ENCODE results near the gene PTPN3.

Gene PTPN3

DNA sequence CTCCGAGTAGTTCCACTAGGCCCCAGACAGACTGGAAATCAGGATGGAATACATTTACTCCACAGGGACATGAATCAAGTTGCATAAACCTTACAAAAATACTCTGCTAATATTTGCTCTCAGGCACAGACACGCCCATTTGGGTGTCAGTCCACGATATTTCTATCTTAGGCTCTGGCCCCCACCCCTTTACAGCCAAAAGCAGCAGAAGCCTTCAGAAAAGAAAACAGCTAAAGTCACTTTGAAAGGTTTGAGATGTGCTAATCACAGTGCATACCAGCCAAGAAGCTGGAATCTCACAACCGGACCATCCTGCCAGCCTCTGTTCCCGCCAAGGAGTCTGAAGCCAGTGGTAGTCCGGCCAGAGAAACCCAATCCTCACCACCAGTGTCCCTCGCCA, 22.6 kb downstream of the PTPN3 start:
- no peak for DNase-seq

DNA sequence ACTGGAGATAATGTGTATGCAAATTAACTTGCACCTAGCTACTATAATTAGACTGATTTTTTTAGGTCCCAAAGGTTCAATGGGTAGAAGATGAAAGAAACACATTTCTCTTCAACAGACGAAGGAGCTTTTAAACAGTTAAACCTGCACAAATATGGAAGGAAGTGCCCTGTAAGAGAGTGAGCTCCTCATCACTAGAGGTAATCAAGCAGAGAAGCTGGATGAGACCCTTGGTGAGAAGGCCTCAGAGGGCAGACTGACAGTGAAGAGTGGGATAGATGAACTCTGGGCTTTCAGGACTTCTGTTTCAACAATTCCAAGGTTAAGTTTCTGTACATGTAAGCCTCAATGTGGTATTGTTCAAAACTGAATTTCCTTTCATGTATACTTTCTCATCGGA, 23.2 kb downstream of the PTPN3 start:
- no peak for DNase-seq

DNA sequence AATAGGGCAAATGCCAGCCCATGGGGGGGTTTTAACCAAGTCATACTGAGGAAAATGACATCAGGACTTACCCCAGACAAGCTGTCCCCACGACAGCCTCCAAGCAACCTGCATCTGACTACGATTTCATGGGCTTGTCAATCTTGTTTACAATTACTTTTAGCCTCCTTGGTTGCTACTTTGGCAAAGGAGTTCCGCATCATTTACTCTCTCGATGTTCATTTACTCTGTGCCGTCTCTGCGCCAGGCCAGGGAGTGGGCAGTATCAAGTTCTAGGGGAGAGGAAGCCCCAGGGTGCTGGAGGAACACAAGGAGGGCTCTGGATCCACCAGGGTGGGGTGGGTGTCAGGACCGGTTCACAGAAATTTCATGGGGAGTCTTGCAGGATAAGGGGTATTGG, 23.9 kb downstream of the PTPN3 start:
- no peak for DNase-seq

DNA sequence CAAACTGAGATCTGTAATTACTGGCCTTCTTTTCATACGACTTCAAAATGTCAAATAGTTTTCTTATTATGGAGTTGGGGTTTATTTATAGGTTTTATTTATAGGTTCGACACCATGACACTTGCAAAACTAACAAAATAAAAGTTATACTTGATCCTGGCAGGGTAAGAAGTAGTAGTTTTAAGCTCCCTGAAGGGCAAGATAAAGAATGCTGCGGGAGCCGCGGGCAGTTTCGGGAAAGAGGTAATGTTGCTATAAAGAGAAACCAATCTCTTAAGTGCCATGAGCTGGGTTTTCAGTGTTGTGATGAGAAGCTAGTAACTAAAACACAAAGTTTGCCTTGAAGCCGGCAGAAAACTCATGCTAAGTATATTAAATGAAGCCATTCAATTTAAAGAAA, 24.8 kb downstream of the PTPN3 start:
- DNase-seq: no peak

DNA sequence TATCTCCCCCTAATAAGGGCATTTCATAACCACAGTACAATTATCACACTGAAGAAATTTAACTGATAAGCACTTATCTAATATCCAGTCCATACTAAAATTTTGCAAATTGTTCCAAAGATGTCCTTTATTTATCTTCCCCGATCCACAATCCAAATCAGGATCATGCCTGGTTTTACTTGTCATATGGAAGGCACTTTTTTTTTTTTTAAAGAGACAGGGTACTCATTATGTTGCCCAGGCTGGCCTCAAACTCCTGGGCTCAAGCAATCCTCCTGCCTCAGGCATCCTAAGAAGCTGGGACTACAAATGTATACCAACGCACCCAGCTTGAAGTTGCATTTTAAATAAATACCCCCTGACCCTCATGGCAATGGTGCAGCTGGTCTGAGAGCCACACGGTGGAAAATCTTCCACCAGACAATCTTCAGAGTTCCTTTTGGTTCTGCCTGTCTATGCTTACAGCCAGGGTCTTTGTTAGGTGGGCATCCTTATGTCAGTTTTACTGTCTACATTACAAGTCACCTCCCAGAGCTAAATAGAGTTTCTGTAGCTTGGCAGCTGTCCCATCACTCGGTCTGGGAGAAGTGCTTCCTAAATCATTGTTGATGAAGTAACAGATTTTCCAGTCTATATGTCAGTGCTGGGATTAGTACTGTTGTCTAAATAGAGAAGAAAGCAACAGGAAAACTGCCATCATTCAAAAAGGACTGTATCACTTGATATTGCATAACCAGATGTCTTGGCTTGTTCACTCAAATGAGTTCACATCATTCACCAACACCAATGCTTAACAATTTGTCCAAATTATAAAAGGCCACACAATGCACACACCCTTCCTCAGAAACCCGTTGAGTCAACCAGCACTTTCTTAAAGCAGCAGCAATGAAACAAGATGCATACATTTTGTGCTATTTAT, 26.4 kb downstream of the PTPN3 start:
- DNase-seq: no peak

DNA sequence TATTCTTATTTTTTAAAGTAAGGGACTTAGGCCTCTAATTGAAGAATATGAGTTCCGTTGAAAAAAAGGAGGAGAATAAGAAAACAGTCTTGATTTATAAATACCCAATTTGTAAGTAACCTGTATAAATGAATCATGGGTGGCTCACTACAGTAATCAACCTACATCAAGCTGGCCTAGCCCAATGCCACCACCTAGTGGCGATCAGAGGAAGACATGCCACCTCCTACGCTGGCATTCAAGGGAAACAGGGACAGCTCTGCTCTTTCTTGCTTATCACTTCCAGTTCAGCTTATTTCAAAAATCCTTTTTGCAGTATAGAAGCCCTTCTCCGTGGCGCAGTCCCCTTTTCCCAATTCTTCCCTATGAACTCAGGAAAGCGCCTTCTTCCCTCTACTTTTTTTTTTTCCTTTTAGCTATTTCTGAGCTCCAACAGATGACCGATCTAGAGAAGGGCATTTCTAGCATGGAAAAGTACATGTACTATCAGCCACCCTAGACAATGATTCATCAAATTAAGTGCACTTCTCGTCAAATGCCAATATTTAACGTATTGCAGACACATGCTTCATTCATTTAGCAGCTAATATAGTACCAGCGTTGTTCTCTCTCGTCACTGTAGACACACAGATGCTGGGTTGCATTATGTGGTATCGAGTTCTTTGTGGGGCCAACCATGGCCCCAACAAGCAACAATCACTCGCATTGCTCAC, 28.3 kb downstream of the PTPN3 start:
- DNase-seq: peak; percentile 83 to 90

DNA sequence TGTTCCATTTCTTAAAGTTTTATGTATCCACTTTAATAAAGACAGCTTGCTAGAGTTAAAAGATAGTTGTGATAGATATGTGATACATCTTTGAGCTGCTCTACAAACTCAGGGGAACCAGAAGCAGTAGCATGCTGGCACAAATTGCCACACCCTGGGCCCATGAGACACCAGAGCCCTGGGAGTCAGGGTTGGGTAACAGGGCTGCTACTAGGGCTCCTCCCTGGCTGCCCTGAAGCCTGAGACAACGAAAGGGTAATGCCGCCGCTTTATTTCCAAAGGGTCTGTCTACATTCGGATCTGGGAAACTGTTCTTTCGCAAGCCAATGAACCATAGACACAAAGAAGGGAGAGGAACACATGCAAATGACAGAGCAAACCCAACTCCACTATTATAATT, 29.2 kb downstream of the PTPN3 start:
- no peak for DNase-seq

DNA sequence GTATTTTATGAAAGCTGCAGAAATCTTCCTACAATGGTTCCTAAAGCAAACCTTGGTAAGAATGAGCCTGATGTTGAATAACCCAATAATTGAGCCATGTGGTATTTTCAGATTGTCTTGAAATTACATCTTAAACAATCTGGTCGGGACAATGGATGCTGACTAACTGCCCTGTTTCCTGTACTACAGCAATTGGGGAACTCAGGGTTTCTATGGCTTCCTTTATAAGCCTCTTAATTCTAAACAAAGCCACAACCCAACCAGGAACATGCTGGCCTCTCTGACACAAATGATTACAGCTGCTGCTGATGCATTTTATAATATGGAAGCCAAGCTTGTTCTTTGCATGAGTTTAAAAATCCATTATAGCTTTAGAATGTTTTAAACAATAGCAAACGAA, 30.2 kb downstream of the PTPN3 start:
- peak; percentile 90 to 95 for DNase-seq

DNA sequence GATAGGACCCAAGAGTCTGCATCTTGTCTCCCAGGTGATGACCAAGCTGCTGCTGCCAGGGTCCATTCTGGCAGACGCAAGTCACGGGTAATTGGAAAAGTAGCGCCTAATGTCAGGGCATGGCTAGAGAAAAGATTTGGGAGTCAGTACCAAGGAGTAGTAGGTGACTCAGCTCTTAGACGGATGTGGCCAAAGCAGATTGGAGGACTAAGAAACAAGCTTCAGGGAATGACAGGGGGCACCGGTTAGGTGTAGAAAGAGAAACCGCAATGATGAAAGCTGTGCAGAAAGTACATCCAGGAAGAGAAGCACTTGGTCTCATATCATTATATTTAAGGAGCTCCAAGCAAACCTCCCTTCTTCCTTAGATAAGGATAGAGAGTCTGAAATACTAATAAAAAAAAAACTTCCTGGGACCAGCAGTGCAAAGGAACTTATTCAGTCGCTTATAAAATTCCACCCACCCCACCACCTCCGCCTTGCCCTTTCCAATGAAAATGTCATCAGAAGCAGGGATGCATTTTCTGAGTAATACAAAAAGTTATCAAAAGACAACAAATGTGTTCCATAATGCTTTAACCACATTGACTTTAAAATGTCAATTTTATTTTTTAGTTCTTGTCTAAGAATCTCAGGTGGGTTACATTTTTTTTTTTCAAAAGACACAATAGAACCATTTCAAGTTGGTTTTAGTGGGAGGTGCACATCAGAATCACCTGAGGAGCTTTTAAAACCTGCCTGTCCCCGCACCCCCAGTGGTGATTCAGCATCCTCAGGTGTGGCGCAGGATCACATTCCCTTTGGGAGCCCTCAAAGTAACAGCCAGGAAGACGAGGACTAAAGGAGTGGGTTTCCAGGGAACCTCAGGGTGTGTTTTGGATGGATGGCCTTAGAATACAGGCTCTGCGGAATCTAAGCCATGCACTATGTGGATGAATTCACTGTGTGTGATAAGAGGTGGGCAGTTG, 31.2 kb downstream of the PTPN3 start:
- no peak for DNase-seq

DNA sequence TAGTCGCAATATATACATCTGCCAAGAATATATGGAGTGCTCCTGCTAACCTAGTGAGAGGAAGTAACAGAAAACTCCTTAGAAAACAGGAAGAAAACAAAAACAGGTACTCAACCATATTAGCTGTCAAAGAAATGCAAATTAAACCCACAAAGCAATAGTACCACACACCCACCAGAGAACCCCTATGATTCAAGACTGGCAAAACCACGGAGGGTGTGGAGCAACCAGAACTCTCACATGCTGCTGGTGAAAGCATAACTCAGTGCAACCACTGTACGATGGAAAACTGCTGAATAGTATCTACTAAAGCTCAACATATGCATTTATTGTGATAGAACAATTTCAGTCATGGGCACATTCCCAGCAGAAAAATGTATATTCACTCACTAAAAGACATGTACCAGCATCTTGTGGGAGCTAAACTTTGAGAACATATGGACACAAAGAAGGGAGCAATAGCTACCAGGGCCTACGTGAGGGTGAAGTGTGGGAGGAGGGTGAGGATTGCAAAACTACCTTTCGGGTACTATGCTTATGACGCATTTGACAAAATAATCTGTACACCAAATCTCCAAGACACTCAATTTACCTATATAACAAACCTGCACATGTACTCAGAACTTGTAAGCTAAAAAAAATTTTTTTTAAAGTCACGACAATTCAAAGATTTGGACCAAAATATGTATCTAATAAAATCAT, 34.0 kb downstream of the PTPN3 start:
- no peak for DNase-seq

DNA sequence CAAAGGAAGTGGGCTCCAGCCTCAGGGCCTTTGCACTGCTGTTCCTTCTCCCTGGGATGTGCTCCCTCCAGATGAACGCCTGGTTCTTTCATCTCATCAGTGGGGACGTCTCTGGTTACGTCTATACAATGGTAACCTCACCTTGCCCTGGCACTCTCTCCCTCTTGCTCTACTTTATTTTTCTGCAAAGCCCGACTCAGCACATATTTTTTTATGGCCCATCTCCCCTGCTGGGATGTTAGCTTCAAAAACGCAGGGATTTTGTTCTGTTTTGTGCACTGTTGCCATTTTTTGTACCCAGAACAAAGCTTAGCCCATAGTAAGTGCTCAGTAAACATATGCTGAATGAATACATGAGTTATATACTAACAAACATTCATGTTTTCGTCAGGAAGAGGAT, 37.5 kb downstream of the PTPN3 start:
- no peak for DNase-seq

DNA sequence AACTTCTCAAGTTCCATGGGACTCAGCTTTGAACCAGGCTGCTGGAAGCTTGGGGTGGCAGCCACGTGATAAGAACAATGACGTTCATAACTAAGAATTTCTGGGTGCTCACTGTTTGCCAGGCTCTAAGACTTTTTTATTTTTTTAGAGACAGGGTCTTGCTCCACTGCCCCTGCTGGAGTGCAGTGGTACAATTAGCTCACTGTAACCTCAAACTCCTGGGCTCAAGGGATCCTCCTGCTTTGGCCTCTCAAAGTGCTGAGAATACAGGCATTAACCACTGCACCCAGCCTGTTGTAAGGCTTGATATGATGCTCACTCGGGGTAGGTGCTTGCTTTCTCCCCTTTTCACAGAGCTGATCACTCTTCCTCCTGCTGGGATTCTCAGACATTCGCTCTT, 38.7 kb downstream of the PTPN3 start:
- DNase-seq: no peak

DNA sequence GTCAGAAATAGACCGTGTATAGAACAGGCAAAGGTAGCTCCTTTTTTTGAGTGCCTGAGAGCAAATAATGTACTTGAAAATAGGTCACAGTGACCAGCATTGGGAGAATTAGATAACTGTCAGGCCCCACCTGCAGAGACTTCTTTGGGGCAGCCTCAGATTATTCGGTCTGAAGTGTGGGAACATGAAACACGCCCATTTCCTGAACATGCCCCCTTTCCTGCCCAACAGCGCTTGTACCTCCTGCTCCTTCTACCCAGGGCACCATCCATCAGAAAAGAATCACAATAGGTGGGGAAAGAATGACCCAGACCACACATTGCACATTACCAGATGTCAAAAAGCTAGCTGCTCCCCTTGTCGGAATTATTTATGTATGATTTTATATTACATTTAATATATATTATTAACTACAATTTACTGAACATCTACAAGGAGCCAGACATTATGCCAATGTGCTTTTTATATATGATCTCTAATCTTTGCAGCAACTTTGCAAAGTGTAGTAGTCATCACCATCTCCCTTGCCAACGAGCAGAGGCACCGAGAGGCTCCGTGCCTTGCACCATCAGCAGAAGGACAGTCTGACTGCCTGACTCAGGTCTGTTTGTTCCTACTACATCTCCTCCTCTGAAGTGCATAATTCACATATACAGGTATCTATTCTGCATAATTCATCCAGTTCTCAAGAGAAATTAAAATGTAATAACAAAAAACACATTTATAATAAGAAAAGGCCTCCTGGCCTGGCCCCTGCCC, 39.5 kb downstream of the PTPN3 start:
- no peak for DNase-seq

DNA sequence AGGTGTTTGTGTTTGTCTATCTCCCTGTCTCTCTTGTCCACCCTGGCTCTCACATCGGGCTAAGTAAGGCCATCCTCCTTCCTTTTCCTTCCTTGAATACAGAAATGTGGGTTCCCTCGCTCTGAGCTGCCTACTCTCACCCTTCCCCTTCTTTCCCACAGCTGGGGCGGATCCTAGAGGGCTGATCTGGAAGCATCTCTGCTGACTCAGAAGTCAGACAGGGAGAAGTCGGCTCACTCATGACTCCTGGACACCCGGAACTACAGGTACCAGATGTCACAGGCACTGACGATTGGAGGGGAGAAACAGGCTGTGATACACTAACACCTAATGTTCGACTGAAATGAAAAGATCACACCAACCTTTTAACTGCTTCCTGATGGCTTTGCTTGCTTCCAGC, 41.3 kb downstream of the PTPN3 start:
- no peak for DNase-seq

DNA sequence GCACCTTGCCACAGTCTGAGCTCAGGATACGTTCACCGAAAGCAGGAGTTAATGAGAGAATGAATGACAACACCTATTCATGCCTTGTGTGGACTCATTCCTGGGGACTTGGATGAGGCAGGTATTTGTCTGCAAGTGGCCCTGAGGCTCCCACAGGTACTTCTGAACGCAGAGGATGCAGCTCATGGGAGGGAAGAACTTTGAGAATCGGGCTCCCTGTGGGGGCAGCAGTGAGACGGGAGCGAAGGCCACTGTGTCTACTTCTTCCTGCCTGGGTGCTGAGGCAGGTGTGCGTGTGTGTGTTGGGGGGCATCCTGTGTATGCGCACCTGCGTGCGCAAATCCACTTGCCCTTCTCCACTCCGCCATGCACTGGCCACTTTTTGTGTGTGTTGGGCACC, 42.2 kb downstream of the PTPN3 start:
- no peak for DNase-seq

DNA sequence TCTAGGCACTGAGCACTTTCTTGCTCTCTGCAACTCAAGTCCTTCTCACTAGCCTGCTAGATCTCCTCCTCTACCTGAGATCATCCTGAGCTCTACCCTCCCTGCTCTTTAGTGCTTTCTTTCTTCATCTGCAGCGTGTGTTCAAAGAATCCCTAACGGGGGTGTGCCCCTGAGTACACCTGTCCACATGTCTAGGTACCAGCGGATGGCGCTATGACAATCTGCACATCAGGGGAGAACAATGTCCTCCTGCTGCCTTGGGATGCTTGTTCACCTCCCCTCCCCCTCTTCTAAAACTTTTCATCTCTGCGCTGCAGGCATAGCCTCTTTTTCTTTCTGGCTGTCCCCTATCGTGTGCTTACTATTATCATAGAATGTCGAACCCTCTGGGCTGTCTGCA, 42.7 kb downstream of the PTPN3 start:
- no peak for DNase-seq

DNA sequence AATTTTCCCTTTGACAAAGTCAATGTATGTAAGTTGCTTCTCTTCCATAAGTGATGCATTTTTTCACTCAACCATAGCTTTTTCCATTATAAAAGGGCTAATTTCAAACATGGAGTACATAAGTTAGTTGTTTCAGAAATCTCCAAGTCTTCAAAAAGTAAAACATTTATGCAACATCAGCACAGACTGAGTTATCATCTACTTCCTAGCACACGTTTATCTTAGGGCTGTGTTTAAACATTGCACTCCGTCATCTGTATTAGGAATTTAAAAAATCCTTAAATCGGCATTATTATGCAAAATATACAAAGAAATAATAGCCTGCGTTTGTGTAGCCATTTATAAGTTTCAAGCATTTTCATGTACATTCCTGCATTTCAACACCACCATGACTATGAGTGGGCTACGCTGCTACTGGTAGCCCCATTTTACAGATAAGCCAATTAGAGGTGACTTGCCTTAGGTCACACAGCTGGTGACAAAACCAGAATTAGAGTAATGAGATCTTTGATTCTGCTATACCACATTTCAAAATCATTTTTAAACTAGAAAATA, 43.4 kb downstream of the PTPN3 start:
- DNase-seq: no peak

DNA sequence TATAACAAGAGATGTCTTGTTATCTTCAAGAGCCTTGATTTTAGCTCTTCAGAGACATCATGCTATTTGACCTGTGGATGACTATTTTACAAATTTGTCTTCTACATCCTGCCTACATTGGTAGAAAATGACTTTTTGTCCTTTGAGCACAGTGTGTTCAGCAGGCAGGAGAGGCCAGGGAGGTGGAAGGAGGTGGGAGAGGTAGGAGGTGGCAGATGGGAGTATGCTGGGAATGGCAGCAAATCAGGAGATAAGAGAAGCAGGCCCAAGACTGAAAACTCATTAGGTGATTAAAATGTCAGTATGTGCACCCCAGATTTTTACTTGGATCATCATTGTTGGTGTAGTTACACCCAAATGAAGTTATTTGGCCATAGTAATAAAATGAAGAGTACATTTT, 44.1 kb downstream of the PTPN3 start:
- no peak for DNase-seq

DNA sequence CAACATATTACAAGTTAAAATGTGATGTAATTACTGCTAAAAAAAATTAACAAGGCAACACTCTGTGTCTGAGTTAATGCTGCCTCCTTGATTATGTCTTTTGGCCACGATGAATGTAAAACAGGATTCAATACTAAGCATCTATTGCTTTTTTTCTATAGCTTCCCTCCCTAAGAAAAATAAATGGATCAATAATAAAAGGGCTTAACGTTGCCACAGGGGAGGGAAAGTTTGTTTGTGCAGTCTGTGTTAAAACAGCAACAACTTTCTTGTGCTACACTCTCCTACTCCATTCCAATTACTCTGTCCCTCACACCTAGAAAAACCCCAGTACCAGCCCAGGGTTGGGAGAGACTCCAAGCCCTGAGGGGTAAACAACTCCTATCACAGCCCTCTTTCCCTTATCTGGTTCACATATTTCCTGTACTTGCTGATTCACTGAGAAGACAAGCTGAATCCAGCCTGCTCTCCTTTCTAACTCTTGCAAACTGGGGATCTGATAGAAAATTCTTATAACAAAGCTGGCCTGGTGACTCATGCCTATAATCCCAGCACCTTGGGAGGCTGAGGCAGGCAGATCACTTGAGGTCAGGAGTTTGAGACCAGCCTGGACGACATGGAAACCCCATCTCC, 44.8 kb downstream of the PTPN3 start:
- DNase-seq: no peak

DNA sequence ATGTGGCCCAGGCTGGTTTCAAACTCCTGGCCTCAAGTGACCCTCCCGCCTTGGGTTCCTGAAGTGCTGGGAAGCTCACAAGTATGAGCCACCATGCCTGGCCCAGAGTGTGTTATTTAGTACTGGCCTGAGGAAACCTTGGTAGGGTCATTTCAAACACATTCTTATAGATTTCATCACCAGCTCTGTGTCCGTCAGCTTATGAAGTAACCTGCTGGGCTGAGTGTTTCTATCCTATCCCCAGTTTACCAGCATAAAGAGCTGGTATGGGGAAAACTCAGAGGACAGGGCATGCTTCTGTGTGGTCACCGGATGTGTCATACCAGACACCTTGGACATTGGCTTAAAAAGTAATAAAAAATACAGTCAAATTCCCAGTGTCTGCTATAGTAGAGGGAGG, 45.3 kb downstream of the PTPN3 start:
- DNase-seq: no peak
